ENCODE results near the gene POP5. TPM values are rescaled to one million over a fixed set of nuclear protein-coding genes. Genes with fewer than 3 reads are reported as not detected.
A peak's percentile ranks its signal among the peaks of the same experiment; 100 is the strongest.
"Not testable (repeated sequence)": the region's sequence is repeated elsewhere in the genome, so short reads cannot be mapped to it uniquely, and the experiment has no call there.

The POP5 gene
- total RNA-seq, 3 donors from 2014 or later (not counting 1 experiment from before 2014, with no cell fraction given): 38.7 to 54.3 (median 42.9) TPM

- peak; percentile 69 to 74 (median 71) for ATAC-seq
- Histone ChIP-seq H3K9me3 (ENCODE audit: control insufficient read depth, insufficient read depth, low read length) (no peaks in the 10 kb centered on the region), H3K27ac (ENCODE audit: low read length) (peak overlapping the region; percentile 40), H3K4me1 (ENCODE audit: control insufficient read depth, insufficient read depth, low read length) (peaks cover 42% of the 10 kb centered on the region), H3K4me3 (ENCODE audit: low read length) (peak overlapping the region; percentile 46), H3K27me3 (ENCODE audit: control insufficient read depth, insufficient read depth, low read length) (no peaks in the 10 kb centered on the region), H3K36me3 (ENCODE audit: control insufficient read depth, insufficient read depth, low read length) (peaks cover 3% of the 10 kb centered on the region)
- Mint-ChIP-seq H3K9me3 (no peaks in the 10 kb centered on the region), H3K4me1 (peaks cover 42 to 52% of the 10 kb centered on the region in 2 donors), H3K27me3 (ENCODE audit: low read depth in 2 of 2) (no peaks in the 10 kb centered on the region), H3K27ac (peak overlapping the region; percentile 92 to 97), H3K36me3 (no peaks in the 10 kb centered on the region), H3K4me3 (peak overlapping the region; percentile 97)
- DNase-seq: peak; percentile 58 to 71
- WGBS (ENCODE audit: insufficient coverage): 1% methylated on average over 51 of the region's 52 CpGs
- intact Hi-C loops (cut with micrococcal nuclease): loop anchor here (2.0 to 5.0 kb wide), 2 partner anchors 47 to 88 kb away; partner anchors contain the start of genes GATC, POP5 and TRIAP1
- no peak for TF ChIP-seq CTCF (IDR thresholded peaks at IDR 0.05)
Observed at GRCh38 chr12:120534703-120535655, 46.2 kb downstream of the POP5 start.

- H3K4me3 Mint-ChIP-seq: peak within 1 kb of the TSS; percentile 97
- ATAC-seq (peak; percentile 71 to 85 (median 80)), DNase-seq (peak; percentile 69 to 92)
- H3K27ac Mint-ChIP-seq: peak within 1 kb of the TSS; percentile 92 to 97
- H3K4me1 ChIP-seq (ENCODE audit: control insufficient read depth, insufficient read depth, low read length): peaks cover 47% of the 10 kb centered on the region
- H3K27me3 ChIP-seq (ENCODE audit: control insufficient read depth, insufficient read depth, low read length): no peaks in the 10 kb centered on the region
- no peaks in the 10 kb centered on the region for H3K27me3 Mint-ChIP-seq (ENCODE audit: low read depth in 2 of 2)
- H3K4me3 ChIP-seq (ENCODE audit: low read length): peak within 1 kb of the TSS; percentile 46
- H3K9me3 Mint-ChIP-seq: no peaks in the 10 kb centered on the region
- under 1% methylated on average over 43 of the region's 43 CpGs for WGBS (ENCODE audit: insufficient coverage)
- H3K36me3 Mint-ChIP-seq: no peaks in the 10 kb centered on the region
- H3K4me1 Mint-ChIP-seq: peaks cover 46 to 53% of the 10 kb centered on the region in 2 donors
- H3K36me3 ChIP-seq (ENCODE audit: control insufficient read depth, insufficient read depth, low read length): peaks cover 3% of the 10 kb centered on the region
- peak within 1 kb of the TSS; percentile 40 for H3K27ac ChIP-seq (ENCODE audit: low read length)
- H3K9me3 ChIP-seq (ENCODE audit: control insufficient read depth, insufficient read depth, low read length): no peaks in the 10 kb centered on the region
- TF ChIP-seq CTCF (IDR thresholded peaks at IDR 0.05): no peak
- intact Hi-C loops (cut with micrococcal nuclease): loop anchor here (2.0 kb wide), 1 partner anchor 87 kb away; the partner anchor contains the start of genes GATC and TRIAP1
Observed at GRCh38 chr12:120534203-120534702, 46.9 kb downstream of the POP5 start, which contains the start of gene RNF10. TSS of gene RNF10 (plus strand) at chr12:120534356. CDS start at chr12:120534812, 456 bp downstream.

- Mint-ChIP-seq H3K36me3 (no peaks in the 10 kb centered on the region), H3K27ac (no peak overlapping the region), H3K4me3 (peak overlapping the region; percentile 37), H3K27me3 (ENCODE audit: low read depth in 2 of 2) (no peaks in the 10 kb centered on the region), H3K4me1 (peaks cover 38 to 45% of the 10 kb centered on the region in 2 donors), H3K9me3 (no peaks in the 10 kb centered on the region)
- Histone ChIP-seq H3K4me1 (ENCODE audit: control insufficient read depth, insufficient read depth, low read length) (peaks cover 45% of the 10 kb centered on the region), H3K9me3 (ENCODE audit: control insufficient read depth, insufficient read depth, low read length) (no peaks in the 10 kb centered on the region), H3K27me3 (ENCODE audit: control insufficient read depth, insufficient read depth, low read length) (no peaks in the 10 kb centered on the region), H3K27ac (ENCODE audit: low read length) (no peak overlapping the region), H3K36me3 (ENCODE audit: control insufficient read depth, insufficient read depth, low read length) (peaks cover 2% of the 10 kb centered on the region), H3K4me3 (ENCODE audit: low read length) (no peak overlapping the region)
- intact Hi-C loops (cut with micrococcal nuclease): no loop called here
- ATAC-seq (no peak), DNase-seq (no peak)
- 59% methylated on average over 4 of the region's 4 CpGs for whole genome bisulfite sequencing (ENCODE audit: insufficient coverage)
- TF ChIP-seq CTCF (IDR thresholded peaks at IDR 0.05): no peak
Observed at GRCh38 chr12:120532701-120533238, 48.4 kb downstream of the POP5 start.

- peaks cover 18 to 29% of the 10 kb centered on the region in 2 donors for H3K4me1 Mint-ChIP-seq
- H3K4me3 Mint-ChIP-seq; DNase-seq; ATAC-seq; H3K27me3 ChIP-seq (ENCODE audit: control insufficient read depth, insufficient read depth, low read length); H3K4me3 ChIP-seq (ENCODE audit: low read length); H3K27me3 Mint-ChIP-seq (ENCODE audit: low read depth in 2 of 2); H3K9me3 Mint-ChIP-seq; intact Hi-C loops (cut with micrococcal nuclease); H3K36me3 Mint-ChIP-seq; H3K36me3 ChIP-seq (ENCODE audit: control insufficient read depth, insufficient read depth, low read length); H3K27ac ChIP-seq (ENCODE audit: low read length); H3K9me3 ChIP-seq (ENCODE audit: control insufficient read depth, insufficient read depth, low read length): not testable (repeated sequence)
- H3K4me1 ChIP-seq (ENCODE audit: control insufficient read depth, insufficient read depth, low read length): peaks cover 23% of the 10 kb centered on the region
- peak overlapping the region in 1 of 2 donors; percentile 100 for H3K27ac Mint-ChIP-seq
Observed at GRCh38 chr12:120530418-120530761, 50.8 kb downstream of the POP5 start.

All from natural killer cell (primary cell).